NCI-H526 (cell line): ENCODE results near the gene OTOP2.
"Not testable (repeated sequence)": the region's sequence is repeated elsewhere in the genome, so short reads cannot be mapped to it uniquely, and the experiment has no call there.

Source experiments
- DNase-seq, 2 experiments: peaks; one replicate each; lab custom pipeline; 2025; lab: John Stamatoyannopoulos, UW

Gene OTOP2

DNA sequence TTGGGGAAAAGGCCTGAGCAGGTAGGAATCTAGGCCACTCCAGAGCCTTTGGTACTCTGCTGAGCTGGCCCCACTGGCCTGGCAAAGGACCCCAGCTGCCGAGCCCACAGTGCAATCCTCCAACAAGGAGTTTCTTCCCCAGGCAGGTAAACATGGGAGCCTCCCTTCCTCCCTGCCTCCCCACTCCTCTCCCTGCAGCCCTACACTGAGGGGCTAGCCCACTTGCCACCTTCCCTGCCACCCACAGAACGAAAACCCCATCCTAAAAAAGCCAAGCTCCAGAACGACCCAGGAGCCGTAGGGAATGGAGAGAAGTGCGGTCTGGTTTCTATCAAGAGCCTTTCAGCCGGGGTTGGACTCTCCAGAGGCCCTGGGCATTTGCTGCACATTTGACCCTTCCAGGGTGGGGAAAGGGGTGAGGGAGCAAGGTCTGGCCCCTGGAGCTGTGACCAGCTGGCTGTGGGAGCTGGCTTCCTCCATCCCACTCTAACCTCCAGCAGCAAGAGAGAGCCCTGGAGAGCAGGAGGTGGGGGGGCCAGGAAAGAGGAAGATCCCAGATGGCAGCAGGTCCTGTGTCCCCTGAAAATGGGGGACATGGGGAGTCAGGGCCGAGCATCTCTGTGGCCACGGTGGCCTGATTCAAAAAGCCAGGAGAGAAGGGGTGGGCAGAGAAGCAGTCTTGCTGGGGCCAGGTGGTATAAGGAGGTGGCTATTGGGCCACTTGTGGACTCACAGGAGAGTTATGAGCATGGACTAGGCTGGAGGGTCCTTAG lies 47.2 kb downstream of the OTOP2 start:
- no peak for DNase-seq

DNA sequence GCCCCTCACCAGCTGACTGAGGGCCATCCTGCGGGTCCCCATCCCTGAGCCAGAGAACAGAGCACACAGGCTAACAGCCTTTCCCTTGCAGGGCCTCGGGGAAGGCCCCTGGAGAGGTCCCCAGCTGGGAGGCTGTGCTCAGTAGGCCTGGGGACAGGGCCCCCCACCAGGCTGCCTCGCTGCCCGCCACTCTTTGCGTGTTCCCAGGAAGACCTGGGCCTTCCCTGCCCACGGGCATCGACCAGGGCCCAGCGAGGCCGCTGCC lies 47.7 kb downstream of the OTOP2 start:
- no peak for DNase-seq

DNA sequence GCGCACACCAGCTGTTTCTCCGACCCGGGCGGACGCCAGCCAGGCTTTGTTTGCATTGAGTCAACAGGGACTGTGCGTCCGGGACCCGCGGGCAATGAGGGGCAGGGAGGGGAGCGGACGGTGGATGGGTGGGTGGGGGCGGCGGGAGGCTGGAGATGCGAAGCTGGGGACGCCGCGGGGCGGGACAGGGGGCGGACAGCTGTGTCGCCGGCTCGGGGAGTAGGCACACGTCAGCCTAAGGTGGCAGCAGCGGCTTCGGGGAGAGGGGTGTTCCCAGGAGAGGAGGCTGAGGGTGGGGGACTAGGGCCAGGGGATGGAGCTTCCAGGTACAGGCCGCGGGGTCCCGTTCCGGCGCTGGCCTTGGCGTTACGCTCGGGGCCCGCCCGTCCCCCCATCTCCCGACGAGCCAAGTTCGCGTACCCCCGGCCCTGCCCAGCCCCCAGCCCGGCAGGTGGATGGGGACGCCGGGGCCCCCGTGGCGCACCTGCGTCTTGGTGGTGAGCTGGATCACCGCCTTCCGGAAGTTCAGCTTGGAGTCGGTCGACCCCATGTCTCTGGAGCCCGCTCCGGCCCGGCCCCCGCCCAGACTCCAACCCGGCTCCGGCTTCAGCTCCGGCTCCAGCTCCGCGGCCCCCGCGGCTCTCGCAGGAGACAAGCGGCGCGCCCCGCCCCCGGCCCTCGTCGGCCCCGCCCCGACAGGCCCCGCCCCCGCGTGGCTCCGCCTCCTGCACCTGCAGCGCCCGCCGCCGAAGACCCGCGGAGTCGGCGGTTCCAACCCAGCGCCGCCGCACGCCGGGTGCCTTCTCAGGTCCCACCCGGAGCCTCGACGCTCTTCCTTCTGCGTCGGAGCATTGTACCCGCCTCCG lies 48.3 kb downstream of the OTOP2 start, which contains the start of gene HID1:
HID1 (minus strand) TSS at position 653 of the 866 bp plus-strand sequence; CDS start at position 550, 103 bp downstream.
- peak; percentile 54 to 92 for DNase-seq

DNA sequence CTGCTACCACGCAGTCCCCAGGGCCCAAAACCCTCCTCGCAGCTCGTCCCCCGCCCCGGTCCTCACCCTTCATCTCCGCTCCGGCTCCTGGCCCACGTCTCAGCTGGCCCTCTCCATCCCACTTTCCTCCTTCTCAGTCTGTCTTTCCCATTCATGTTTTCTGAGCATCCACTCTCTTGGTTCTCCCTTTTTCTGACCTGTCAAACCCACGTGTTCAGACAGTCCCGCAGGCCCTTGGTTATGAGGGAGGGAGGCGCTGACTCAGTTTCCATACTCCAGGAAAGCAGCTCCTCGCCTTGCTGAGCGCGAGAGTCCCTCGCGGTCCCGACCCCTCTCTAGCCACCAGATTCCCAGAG lies 48.9 kb downstream of the OTOP2 start:
- no peak for DNase-seq

DNA sequence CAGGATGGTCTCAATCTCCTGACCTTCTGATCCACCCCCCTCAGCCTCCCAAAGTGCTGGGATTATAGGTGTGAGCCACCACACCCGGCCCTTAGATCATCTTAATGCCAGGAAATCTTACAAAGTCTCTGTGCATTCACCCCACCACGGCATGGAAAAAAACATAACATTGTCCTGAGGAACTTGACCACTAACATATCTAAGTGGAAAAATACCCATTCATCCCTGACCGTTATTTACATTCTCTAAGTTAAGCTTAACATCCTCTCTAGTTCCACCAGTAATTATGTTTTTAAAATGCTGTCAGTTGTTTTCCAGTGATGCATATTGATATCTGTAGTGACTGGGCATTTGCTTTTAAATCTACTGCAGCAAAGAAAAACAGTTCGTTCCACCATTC lies 51.9 kb downstream of the OTOP2 start:
- DNase-seq: no peak

DNA sequence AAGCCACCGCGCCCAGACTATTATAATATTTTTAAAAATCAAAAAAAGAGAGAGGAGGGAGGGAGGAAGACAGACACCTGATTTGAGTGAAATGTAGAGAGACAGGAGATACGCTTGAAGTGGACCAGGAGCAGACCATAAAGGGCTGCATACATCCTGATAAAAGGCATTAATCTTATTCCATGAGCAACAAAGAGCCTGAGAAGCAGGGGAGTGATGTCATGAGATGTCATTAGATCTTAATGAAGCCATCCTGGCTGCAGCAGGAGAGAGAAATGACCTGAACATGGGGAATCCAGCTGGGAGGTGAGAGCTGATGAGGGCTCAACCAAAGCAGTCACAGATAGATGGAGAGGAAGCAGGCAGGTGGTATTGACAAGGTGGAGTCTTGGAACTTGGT lies 53.7 kb downstream of the OTOP2 start:
- no peak for DNase-seq

DNA sequence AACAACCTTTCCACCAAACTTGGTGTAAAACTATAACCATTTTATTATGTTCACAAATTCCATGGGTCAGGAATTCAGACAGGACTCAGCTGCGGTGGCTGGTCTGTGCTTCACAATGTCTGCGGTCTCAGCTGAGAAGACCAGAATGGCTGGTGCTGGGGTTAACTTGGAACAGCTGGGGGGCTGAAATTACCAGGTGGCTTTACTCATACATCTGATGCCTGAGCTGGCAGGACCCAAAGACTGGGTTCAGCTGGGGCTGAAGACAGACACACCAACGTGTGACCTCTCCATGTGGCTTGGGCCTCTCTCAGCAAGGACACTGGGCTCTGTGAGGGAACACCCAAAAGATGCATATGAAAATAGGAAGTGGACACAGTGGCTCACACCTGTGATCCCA lies 54.2 kb downstream of the OTOP2 start:
- DNase-seq: no peak

DNA sequence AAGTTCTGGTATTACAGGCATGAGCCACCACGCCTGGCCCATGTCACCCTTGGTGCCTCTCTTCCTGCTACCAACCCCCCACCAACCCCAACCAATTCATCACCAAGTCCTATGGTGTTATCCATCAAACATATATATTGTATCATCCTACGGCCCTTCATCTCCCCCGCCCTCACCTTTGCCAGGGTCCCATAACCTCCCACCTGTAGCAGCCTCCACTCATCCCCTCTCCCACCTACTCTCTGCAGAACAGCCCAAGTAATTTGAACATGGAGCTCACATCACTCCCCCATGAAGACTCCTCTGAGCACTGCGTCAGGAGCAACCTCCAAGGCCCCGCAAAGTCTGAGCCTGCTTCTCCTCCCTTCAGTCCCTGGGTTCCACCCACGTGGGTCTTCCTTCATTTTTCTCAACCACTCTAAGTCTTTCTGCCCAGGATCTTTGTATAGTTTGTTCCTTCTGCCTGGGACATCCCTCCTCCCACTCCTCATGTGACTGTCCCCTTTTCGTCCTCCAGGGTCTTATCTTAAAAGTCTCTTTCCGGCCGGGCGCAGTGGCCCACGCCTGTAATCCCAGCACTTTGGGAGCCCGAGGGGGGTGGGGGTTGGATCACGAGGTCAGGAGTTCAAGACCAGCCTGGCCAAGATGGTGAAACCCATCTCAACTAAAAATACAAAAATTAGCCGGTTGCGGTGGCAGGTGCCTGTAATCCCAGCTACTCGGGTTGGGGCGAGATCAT lies 55.5 kb downstream of the OTOP2 start:
- no peak for DNase-seq

DNA sequence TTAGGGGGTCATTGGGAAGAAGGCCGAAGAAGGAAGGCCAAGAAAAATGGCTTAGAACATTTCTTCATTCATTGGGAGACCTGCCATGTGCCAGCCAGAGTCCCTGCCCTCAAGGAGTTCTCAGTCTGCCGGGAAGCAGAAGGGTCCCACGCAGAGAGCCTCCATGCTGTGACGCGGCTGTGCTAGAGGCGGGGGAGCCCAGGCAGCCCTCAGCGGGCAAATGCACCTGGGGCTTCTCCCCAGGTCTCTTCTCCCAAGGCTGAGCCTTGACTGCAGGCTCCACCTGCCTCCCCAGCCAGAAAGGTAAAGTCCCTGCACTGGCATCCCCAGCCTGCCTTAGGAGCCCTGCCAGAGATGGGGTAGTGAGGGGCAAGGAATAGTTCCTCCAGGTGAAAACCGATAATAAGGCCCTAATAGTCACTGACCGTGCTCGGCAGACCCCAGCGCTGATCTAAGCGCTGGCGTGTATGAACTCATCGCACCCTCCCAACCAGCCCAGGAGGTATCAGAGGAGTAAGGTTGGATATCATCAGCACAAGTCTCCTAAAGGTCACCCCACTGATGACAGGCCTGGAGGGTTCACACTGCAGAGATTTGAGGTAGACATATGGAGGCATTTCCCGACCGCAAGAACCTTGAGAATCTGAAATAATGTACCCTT lies 57.4 kb downstream of the OTOP2 start:
- no peak for DNase-seq

DNA sequence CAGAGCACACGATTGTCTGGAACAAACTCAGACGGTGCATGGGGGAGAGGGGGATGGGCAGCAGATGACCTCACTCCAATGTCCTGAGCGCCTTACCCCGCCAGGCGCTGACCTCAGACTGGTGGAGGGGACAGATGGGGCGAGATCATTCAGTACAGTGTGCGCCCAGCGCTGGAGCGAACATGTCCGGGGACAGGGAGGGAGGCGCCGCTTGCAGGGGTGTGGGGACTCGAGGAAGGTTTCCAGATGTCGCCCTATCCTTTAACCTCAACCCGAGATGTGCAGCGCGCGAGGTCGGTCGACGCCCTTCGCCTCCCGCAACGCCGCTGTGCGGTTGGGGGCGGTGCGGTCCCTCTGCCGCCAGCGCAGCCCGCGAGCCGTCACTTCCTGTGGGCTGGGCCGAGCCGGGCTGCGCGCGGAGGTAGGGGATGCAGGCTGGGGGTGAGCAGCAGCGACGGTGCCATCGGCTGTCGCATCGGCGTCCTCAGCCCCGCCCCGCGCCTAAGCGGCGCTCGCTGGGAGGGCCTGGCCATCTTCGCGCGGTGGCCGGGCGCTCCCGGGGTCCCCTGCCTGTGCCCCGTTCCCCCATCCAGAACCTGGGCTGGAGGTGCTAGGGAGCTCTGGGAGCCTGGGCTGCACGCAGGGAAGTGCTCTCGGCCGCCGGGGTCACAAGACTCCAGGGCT lies 58.0 kb downstream of the OTOP2 start:
- DNase-seq: peak; percentile 35 to 91

DNA sequence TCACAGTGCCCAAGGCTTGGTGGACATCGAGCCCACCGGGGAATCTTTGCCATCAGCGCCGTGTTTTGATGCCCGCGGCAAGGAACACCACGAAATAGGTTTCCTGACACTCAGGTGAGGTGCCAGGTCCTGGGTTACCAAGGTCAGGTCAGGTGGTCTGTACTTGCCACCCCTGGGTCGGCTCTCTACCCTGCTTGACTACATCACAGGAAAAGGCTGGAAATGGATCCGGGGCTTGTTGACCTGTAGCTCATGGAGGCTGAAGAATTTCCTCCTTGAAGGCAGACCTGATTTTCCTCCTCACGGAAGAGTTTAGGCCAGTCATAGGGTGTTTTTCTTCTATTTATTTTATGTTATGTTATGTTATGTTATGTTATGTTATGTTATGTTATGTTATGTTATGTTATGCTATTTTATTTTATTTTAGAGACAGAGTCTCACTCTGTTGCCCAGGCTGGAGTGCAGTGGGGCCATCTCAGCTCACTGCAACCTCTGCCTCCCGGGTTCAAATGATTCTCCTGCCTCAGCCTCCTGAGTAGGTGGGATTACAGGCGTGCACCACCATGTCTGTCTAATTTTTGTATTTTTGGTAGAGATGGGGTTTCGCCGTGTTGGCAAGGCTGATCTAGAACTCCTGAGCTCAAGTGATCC lies 58.7 kb downstream of the OTOP2 start:
- not testable (repeated sequence) for DNase-seq
